ENCODE measurements around the gene CFAP300. TPM values are rescaled to one million over a fixed set of nuclear protein-coding genes. Genes with fewer than 3 reads are reported as not detected.

The CFAP300 gene
- total RNA-seq, 4 donors from 2014 or later, result 2.1 to 21.8 (median 10.7) TPM

- H3K4me1 ChIP-seq, result peaks cover 0 to 60% (median 26%) of the 10 kb centered on the region in 4 donors
- peak overlapping the region; percentile 92 to 98 (median 94) for H3K27ac ChIP-seq
- no peaks in the 10 kb centered on the region for H3K27me3 ChIP-seq
- no peak for DNase-seq (ENCODE audit: low spot score in 2 of 2)
- no peaks in the 10 kb centered on the region for H3K36me3 ChIP-seq
- peak overlapping the region; percentile 68 to 82 (median 80) for H3K4me3 ChIP-seq
- TF ChIP-seq CTCF (IDR thresholded peaks at IDR 0.05) (no peak), EP300 (IDR thresholded peaks at IDR 0.05) (no peak), POLR2A (IDR thresholded peaks at IDR 0.05) (no peak)
- 7 to 13% methylated on average over 5 of the region's 5 CpGs for WGBS, 2 donors
- H3K9me3 ChIP-seq, result no peaks in the 10 kb centered on the region
Observed at GRCh38 chr11:102112509-102112821, 65.2 kb downstream of the CFAP300 start.

- no peak for DNase-seq (ENCODE audit: low spot score in 2 of 2)
- no peak for TF ChIP-seq EP300 (IDR thresholded peaks at IDR 0.05)
- TF ChIP-seq POLR2A (IDR thresholded peaks at IDR 0.05), result no peak
- TF ChIP-seq CTCF (IDR thresholded peaks at IDR 0.05), result no peak
- WGBS, 2 donors, result 61 to 64% methylated on average over 4 of the region's 4 CpGs
- Histone ChIP-seq H3K4me1 (peaks cover 0 to 72% (median 29%) of the 10 kb centered on the region in 4 donors), H3K9me3 (no peaks in the 10 kb centered on the region), H3K4me3 (no peak overlapping the region), H3K27me3 (no peaks in the 10 kb centered on the region), H3K36me3 (no peaks in the 10 kb centered on the region), H3K27ac (peak overlapping the region in 2 of 4 donors; percentile 95 to 98)
Observed at GRCh38 chr11:102114032-102114431, 66.8 kb downstream of the CFAP300 start.

- Histone ChIP-seq H3K27ac (peak overlapping the region in 3 of 4 donors; percentile 21 to 57 (median 40)), H3K9me3 (no peaks in the 10 kb centered on the region), H3K27me3 (no peaks in the 10 kb centered on the region), H3K4me3 (no peak overlapping the region), H3K36me3 (no peaks in the 10 kb centered on the region), H3K4me1 (peaks cover 0 to 81% (median 34%) of the 10 kb centered on the region in 4 donors)
- DNase-seq (ENCODE audit: low spot score in 2 of 2), result no peak
- TF ChIP-seq CTCF (IDR thresholded peaks at IDR 0.05), result no peak
- no peak for TF ChIP-seq EP300 (IDR thresholded peaks at IDR 0.05)
- no peak for TF ChIP-seq POLR2A (IDR thresholded peaks at IDR 0.05)
Observed at GRCh38 chr11:102115557-102115956, 68.3 kb downstream of the CFAP300 start.

- Histone ChIP-seq H3K4me1 (peaks cover 0 to 90% (median 34%) of the 10 kb centered on the region in 4 donors), H3K9me3 (no peaks in the 10 kb centered on the region), H3K4me3 (no peak overlapping the region), H3K36me3 (no peaks in the 10 kb centered on the region), H3K27me3 (no peaks in the 10 kb centered on the region), H3K27ac (peak overlapping the region in 2 of 4 donors; percentile 21 to 40)
- 42 to 45% methylated on average over 2 of the region's 2 CpGs for WGBS, 2 donors
- no peak for DNase-seq (ENCODE audit: low spot score in 2 of 2)
- no peak for TF ChIP-seq CTCF (IDR thresholded peaks at IDR 0.05)
- TF ChIP-seq EP300 (IDR thresholded peaks at IDR 0.05), result no peak
Observed at GRCh38 chr11:102116453-102117205, 69.4 kb downstream of the CFAP300 start.

- no peak overlapping the region for H3K27ac ChIP-seq
- H3K27me3 ChIP-seq, result no peaks in the 10 kb centered on the region
- no peaks in the 10 kb centered on the region for H3K9me3 ChIP-seq
- peaks cover 0 to 88% (median 34%) of the 10 kb centered on the region in 4 donors for H3K4me1 ChIP-seq
- TF ChIP-seq EP300 (IDR thresholded peaks at IDR 0.05), result no peak
- no peak for TF ChIP-seq CTCF (IDR thresholded peaks at IDR 0.05)
- TF ChIP-seq POLR2A (IDR thresholded peaks at IDR 0.05), result no peak
- WGBS, 2 donors, result 45 to 54% methylated on average over 4 of the region's 4 CpGs
- H3K36me3 ChIP-seq, result peaks cover 0 to 8% (median 0%) of the 10 kb centered on the region in 3 donors
- H3K4me3 ChIP-seq, result no peak overlapping the region
- no peak for DNase-seq (ENCODE audit: low spot score in 2 of 2)
Observed at GRCh38 chr11:102117472-102118113, 70.4 kb downstream of the CFAP300 start.
